ENCODE measurements around the gene FALEC. TPM values are rescaled to one million over a fixed set of nuclear protein-coding genes. Genes with fewer than 3 reads are reported as not detected.

Gene FALEC
- polyA plus RNA-seq, 1 donor (not counting 4 experiments of a cell fraction or from before 2014, with no cell fraction given), result 0.12 TPM

DNA sequence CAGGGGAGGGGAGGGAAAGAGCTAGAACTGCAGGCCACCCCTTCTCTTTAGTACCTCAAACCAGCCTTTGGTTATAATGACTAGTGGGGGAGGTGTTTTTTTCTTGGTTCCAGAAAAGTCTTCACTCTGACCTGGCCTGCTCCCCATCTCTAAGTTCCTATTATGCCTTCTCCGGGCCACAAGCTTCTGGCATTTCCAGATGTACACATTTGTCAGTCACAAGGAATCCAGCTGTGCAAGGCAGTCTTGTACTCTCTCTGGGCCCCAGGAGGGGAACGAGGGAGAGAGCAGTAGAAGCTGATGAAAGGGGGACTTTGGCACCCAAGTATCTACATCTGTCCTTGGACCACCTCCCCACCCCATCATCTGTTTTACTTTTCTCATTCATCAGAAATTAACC lies 2.7 kb upstream of the FALEC start:
- Histone ChIP-seq H3K36me3 (ENCODE audit: control insufficient read depth in 2 of 2, extremely low read depth in 1 of 2, insufficient read depth in 2 of 2, low read length in 2 of 2) (peaks cover 13 to 17% of the 10 kb centered on the region in 2 experiments), H3K4me3 (ENCODE audit: control insufficient read depth in 2 of 3, extremely low read depth in 1 of 3, insufficient read depth in 2 of 3, low read depth in 1 of 3, low read length in 3 of 3) (no peak overlapping the region), H3K9me1 (ENCODE audit: control insufficient read depth, extremely low read depth, insufficient read depth, low read length) (no peaks in the 10 kb centered on the region), H2AFZ (ENCODE audit: control insufficient read depth, low read length) (no peak overlapping the region), H3K4me1 (ENCODE audit: control insufficient read depth, extremely low read depth, insufficient read depth, low read length) (peaks cover 38% of the 10 kb centered on the region), H3K4me2 (ENCODE audit: control insufficient read depth, extremely low read depth, insufficient read depth, low read depth, low read length) (no peak overlapping the region), H4K20me1 (ENCODE audit: control insufficient read depth, extremely low read depth, insufficient read depth, low read length) (no peaks in the 10 kb centered on the region), H3K27me3 (ENCODE audit: control insufficient read depth, extremely low read depth, insufficient read depth, low read length) (no peaks in the 10 kb centered on the region), H3K9me3 (ENCODE audit: control insufficient read depth, low read depth, low read length) (no peaks in the 10 kb centered on the region), H3K9ac (ENCODE audit: control insufficient read depth, extremely low read depth, insufficient read depth, low read length) (no peak overlapping the region), H3K27ac (ENCODE audit: control insufficient read depth, insufficient read depth, low read length) (no peak overlapping the region), H3K79me2 (ENCODE audit: control insufficient read depth, insufficient read depth, low read length) (no peaks in the 10 kb centered on the region)
- TF ChIP-seq, protein P1, sequence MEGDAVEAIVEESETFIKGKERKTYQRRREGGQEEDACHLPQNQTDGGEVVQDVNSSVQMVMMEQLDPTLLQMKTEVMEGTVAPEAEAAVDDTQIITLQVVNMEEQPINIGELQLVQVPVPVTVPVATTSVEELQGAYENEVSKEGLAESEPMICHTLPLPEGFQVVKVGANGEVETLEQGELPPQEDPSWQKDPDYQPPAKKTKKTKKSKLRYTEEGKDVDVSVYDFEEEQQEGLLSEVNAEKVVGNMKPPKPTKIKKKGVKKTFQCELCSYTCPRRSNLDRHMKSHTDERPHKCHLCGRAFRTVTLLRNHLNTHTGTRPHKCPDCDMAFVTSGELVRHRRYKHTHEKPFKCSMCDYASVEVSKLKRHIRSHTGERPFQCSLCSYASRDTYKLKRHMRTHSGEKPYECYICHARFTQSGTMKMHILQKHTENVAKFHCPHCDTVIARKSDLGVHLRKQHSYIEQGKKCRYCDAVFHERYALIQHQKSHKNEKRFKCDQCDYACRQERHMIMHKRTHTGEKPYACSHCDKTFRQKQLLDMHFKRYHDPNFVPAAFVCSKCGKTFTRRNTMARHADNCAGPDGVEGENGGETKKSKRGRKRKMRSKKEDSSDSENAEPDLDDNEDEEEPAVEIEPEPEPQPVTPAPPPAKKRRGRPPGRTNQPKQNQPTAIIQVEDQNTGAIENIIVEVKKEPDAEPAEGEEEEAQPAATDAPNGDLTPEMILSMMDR (optimal IDR thresholded peaks at IDR 0.05 in 1 of 3, IDR thresholded peaks at IDR 0.05 in 1 of 3, conservative IDR thresholded peaks at IDR 0.05 in 1 of 3; ENCODE audit: extremely low read depth in 1 of 3, insufficient read depth in 2 of 3, low read length in 3 of 3), result no peak
- no peak for TF ChIP-seq EZH2 (IDR thresholded peaks at IDR 0.05; ENCODE audit: low read length)
- no peak for FAIRE-seq
- no peak for DNase-seq (ENCODE audit: low read depth, low spot score)
- dilution Hi-C loops (cut with MboI; ENCODE audit: extremely low pct_ligation_motif_present, low sequenced_read_pairs), result no loop called here

GRCh38 chr1:150513351-150513791 lies 2.2 kb upstream of the FALEC start:
- H2AFZ ChIP-seq (ENCODE audit: control insufficient read depth, low read length), result no peak overlapping the region
- H3K9ac ChIP-seq (ENCODE audit: control insufficient read depth, extremely low read depth, insufficient read depth, low read length), result no peak overlapping the region
- peak; percentile 9 for FAIRE-seq
- H3K79me2 ChIP-seq (ENCODE audit: control insufficient read depth, insufficient read depth, low read length), result no peaks in the 10 kb centered on the region
- TF ChIP-seq EZH2 (IDR thresholded peaks at IDR 0.05; ENCODE audit: low read length), result no peak
- TF ChIP-seq, protein P1 (optimal IDR thresholded peaks at IDR 0.05 in 1 of 3, IDR thresholded peaks at IDR 0.05 in 1 of 3, conservative IDR thresholded peaks at IDR 0.05 in 1 of 3; ENCODE audit: extremely low read depth in 1 of 3, insufficient read depth in 2 of 3, low read length in 3 of 3), result no peak
- dilution Hi-C loops (cut with MboI; ENCODE audit: extremely low pct_ligation_motif_present, low sequenced_read_pairs), result no loop called here
- no peaks in the 10 kb centered on the region for H3K9me1 ChIP-seq (ENCODE audit: control insufficient read depth, extremely low read depth, insufficient read depth, low read length)
- no peaks in the 10 kb centered on the region for H3K9me3 ChIP-seq (ENCODE audit: control insufficient read depth, low read depth, low read length)
- peak overlapping the region; percentile 69 for H3K27ac ChIP-seq (ENCODE audit: control insufficient read depth, insufficient read depth, low read length)
- H4K20me1 ChIP-seq (ENCODE audit: control insufficient read depth, extremely low read depth, insufficient read depth, low read length), result no peaks in the 10 kb centered on the region
- H3K36me3 ChIP-seq (ENCODE audit: control insufficient read depth in 2 of 2, extremely low read depth in 1 of 2, insufficient read depth in 2 of 2, low read length in 2 of 2), result peaks cover 13 to 17% of the 10 kb centered on the region in 2 experiments
- no peak overlapping the region for H3K4me3 ChIP-seq (ENCODE audit: control insufficient read depth in 2 of 3, extremely low read depth in 1 of 3, insufficient read depth in 2 of 3, low read depth in 1 of 3, low read length in 3 of 3)
- peaks cover 33% of the 10 kb centered on the region for H3K4me1 ChIP-seq (ENCODE audit: control insufficient read depth, extremely low read depth, insufficient read depth, low read length)
- peak overlapping the region; percentile 38 for H3K4me2 ChIP-seq (ENCODE audit: control insufficient read depth, extremely low read depth, insufficient read depth, low read depth, low read length)
- no peak for DNase-seq (ENCODE audit: low read depth, low spot score)
- no peaks in the 10 kb centered on the region for H3K27me3 ChIP-seq (ENCODE audit: control insufficient read depth, extremely low read depth, insufficient read depth, low read length)
